CD4-positive, alpha-beta T cell (primary cell): ENCODE results near the gene TNIK. TPM values are rescaled to one million over a fixed set of nuclear protein-coding genes. Genes with fewer than 3 reads are reported as not detected.

Experiments
- ATAC-seq: fragments of 200-7000 bp; cut with Tn5 transposase; one replicate; pipeline ENCODE4 v1.10.0; 2022; ENCODE audit warnings: mild to moderate bottlenecking; ENCODE audit not compliant: poor library complexity
- CTCF ChIA-PET: fragments of 350-600 bp; sonication (Branson Sonifier 250); formaldehyde crosslinking; loops from one replicate; lab custom pipeline; 2021; ENCODE audit warnings: antibody characterized with exemption, inconsistent platforms; lab: Charles Lee
- POLR2A ChIA-PET: fragments of 350-600 bp; sonication (Branson Sonifier 250); formaldehyde crosslinking; loops from one replicate; lab custom pipeline; 2021; ENCODE audit warnings: antibody characterized with exemption, inconsistent platforms; lab: Charles Lee
- DNase-seq, 14 experiments: peaks; one replicate each; pipeline ENCODE4 v3.0.0-alpha.2; 2013 to 2020; ENCODE audit warnings: mixed read lengths in 2 of 14
- H3K27ac ChIP-seq, 2 donors: one replicate each; pipeline versions ENCODE4 v1.5.1 to v1.7.0; 2013; ENCODE audit warnings: low read length in 2 of 2, low read depth in 1 of 2, mild to moderate bottlenecking in 1 of 2
- H3K27me3 ChIP-seq, 2 experiments: 1 replicate in 1 of 2; 2 replicates in 1 of 2; pipeline versions ENCODE4 v1.6.1 to v1.7.0; 2013; ENCODE audit warnings: low read length in 2 of 2, control low read depth in 1 of 2, mild to moderate bottlenecking in 1 of 2, moderate library complexity in 1 of 2; ENCODE audit not compliant: insufficient read depth in 2 of 2, control insufficient read depth in 1 of 2
- H3K36me3 ChIP-seq: one replicate; pipeline ENCODE4 v1.6.1; 2013; ENCODE audit warnings: low read length, control low read depth; ENCODE audit not compliant: insufficient read depth
- H3K4me1 ChIP-seq: one replicate; pipeline ENCODE4 v1.6.1; 2013; ENCODE audit warnings: low read length, control low read depth; ENCODE audit not compliant: insufficient read depth
- H3K4me3 ChIP-seq: one replicate; pipeline ENCODE4 v1.5.1; 2013; ENCODE audit warnings: mild to moderate bottlenecking, low read length, moderate library complexity
- H3K9me3 ChIP-seq, 2 experiments: 1 replicate in 1 of 2; 2 replicates in 1 of 2; pipeline versions ENCODE4 v1.6.1 to v1.7.0; 2013; ENCODE audit warnings: low read length in 2 of 2, mild to moderate bottlenecking in 2 of 2, control low read depth in 1 of 2, moderate library complexity in 1 of 2; ENCODE audit not compliant: control insufficient read depth in 1 of 2, insufficient read depth in 1 of 2
- H3K27ac Mint-ChIP-seq: one replicate; pipeline ENCODE4 v1.8.0; 2020; ENCODE audit warnings: mixed read lengths
- H3K27me3 Mint-ChIP-seq: one replicate; pipeline ENCODE4 v1.8.0; 2021; ENCODE audit warnings: mixed read lengths
- H3K36me3 Mint-ChIP-seq: one replicate; pipeline ENCODE4 v1.8.0; 2021; ENCODE audit warnings: low read depth, mixed read lengths
- H3K4me1 Mint-ChIP-seq: one replicate; pipeline ENCODE4 v1.8.0; 2021; ENCODE audit warnings: low read depth, mixed read lengths
- H3K4me3 Mint-ChIP-seq: one replicate; pipeline ENCODE4 v1.8.0; 2020; ENCODE audit warnings: mild to moderate bottlenecking, mixed read lengths
- H3K9me3 Mint-ChIP-seq: one replicate; pipeline ENCODE4 v1.8.0; 2020; ENCODE audit warnings: mixed read lengths
- intact Hi-C, 2 experiments: fragments of 100-400 bp; cut with DNase I in 1 of 2; cut with micrococcal nuclease in 1 of 2; formaldehyde crosslinking; loops; one replicate each; pipeline versions ENCODE4 v1.15.1 to v1.9.0; 2023 to 2025; cut with DNase I, micrococcal nuclease
- polyA plus RNA-seq, 2 donors: library from polyadenylated mRNA; unstranded; fragments of 120-200 nt; gene quantifications; one replicate each; pipeline ENCODE4 v1.2.1, GENCODE V29; 2013
- total RNA-seq, 174 experiments: library from RNA in 2 of 174; stranded (reverse) in 2 of 174; gene quantifications; one replicate each; pipeline ENCODE4 v1.2.3 and lab custom pipeline; 2021 to 2026
- TF ChIP-seq, protein P1 (sequence below): fragments of 200-600 bp; IDR thresholded peaks from one replicate; pipeline ENCODE4 v1.8.0; 2022; ENCODE audit warnings: antibody characterized with exemption, mild to moderate bottlenecking

TNIK gene
- total RNA-seq (10 to 100 TPM; 71.0 to 78.3 TPM), total RNA-seq (lab: John Stamatoyannopoulos, UW) (25.0 to 634 (median 142) reads per million in 172 experiments)
- 42.0 TPM for polyA plus RNA-seq (2013, experiment 1 of 2)
- 50.2 TPM for polyA plus RNA-seq (2013, experiment 2 of 2)

DNA sequence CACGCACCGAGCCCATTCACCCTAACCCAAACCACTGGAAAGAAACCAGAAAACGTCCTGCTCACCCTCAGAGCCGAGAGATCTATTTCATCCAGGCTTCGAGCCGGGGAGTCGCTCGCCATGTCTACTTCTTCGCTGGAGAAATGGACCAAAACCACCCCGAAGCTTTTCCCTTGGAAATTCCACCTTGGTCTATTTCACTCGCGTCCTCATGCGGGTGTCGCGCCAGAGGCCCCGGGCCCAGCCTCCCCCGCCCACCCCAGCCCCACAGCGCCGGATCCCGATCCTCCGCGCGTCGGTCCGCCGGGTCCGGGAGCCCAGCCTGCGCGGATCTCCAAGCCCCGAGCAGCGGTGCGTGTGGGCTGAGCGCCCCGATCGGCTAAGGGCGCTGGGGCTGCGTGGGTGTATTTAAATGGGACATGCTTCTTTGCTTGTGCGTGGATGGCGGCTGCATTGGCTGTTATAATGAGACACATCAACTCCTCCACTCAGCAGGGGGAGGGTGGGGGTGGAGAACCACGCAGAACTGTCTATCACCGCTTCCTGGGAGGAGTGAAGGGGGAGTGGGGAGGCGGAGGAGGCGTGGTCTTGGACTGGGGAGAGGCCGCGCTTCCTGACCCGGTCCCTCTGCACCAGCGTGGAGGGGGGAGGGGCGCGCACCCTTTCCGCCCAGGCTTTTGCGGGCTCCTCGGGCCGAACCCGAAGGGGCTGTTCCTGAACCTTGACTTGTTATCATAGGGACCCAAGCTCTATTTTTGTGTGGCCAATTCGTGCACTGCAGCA lies at the start of gene TNIK:
TNIK (minus strand) TSS at position 464 of the 783 bp plus-strand sequence; CDS start at position 122, 342 bp downstream.
- H3K4me3 Mint-ChIP-seq, result peak within 1 kb of the TSS; percentile 97
- ChIA-PET CTCF (interaction anchor here (0.9 to 3.4 kb wide), 4 partner anchors 20 to 110 kb away, joined by 3 to 12 read pairs (median 8); no protein-coding TSS in a partner anchor), POLR2A (interaction anchor here (0.5 to 5.1 kb wide), 26 partner anchors 14 to 1103 kb away, joined by 3 to 43 read pairs (median 4); partner anchors contain the start of gene RPL22L1)
- TF ChIP-seq, protein P1, sequence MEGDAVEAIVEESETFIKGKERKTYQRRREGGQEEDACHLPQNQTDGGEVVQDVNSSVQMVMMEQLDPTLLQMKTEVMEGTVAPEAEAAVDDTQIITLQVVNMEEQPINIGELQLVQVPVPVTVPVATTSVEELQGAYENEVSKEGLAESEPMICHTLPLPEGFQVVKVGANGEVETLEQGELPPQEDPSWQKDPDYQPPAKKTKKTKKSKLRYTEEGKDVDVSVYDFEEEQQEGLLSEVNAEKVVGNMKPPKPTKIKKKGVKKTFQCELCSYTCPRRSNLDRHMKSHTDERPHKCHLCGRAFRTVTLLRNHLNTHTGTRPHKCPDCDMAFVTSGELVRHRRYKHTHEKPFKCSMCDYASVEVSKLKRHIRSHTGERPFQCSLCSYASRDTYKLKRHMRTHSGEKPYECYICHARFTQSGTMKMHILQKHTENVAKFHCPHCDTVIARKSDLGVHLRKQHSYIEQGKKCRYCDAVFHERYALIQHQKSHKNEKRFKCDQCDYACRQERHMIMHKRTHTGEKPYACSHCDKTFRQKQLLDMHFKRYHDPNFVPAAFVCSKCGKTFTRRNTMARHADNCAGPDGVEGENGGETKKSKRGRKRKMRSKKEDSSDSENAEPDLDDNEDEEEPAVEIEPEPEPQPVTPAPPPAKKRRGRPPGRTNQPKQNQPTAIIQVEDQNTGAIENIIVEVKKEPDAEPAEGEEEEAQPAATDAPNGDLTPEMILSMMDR, result peak; percentile 29
- no peaks in the 10 kb centered on the region for H3K9me3 Mint-ChIP-seq
- ATAC-seq (peak; percentile 82), DNase-seq (peak; percentile 85 to 98 (median 93))
- peak within 1 kb of the TSS; percentile 92 for H3K27ac Mint-ChIP-seq
- peaks cover 40% of the 10 kb centered on the region for H3K36me3 Mint-ChIP-seq
- Histone ChIP-seq H3K4me1 (peaks cover 40% of the 10 kb centered on the region), H3K27me3 (no peaks in the 10 kb centered on the region), H3K4me3 (peak within 1 kb of the TSS; percentile 74), H3K36me3 (no peaks in the 10 kb centered on the region), H3K27ac (peak within 1 kb of the TSS; percentile 52 to 71), H3K9me3 (no peaks in the 10 kb centered on the region)
- peaks cover 47% of the 10 kb centered on the region for H3K4me1 Mint-ChIP-seq
- H3K27me3 Mint-ChIP-seq, result no peaks in the 10 kb centered on the region
- intact Hi-C loops, result loop anchor here (2.0 to 10.0 kb wide), 9 partner anchors 35 to 545 kb away; no protein-coding TSS in a partner anchor

DNA sequence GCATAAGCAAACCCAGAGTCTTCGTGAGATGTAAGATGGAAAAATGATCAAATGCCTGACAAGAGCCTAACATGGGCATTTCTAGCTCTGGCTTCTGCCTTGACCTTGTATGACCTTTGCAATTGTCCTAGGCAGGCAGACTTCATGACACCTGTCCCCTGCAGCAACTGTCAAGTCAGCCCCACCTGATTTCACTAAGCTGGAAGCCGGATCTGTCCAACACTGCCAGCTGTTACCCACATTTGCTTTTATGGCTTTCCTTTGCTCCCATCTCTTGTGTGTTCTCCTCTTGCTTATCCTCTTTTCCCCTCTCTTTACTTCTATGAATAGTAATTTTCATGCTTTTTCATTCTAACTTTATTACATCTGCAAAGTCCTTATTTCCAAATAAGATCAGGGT lies 48.5 kb upstream of the TNIK start:
- TF ChIP-seq, protein P1, result no peak
- intact Hi-C loops, result no loop called here

DNA sequence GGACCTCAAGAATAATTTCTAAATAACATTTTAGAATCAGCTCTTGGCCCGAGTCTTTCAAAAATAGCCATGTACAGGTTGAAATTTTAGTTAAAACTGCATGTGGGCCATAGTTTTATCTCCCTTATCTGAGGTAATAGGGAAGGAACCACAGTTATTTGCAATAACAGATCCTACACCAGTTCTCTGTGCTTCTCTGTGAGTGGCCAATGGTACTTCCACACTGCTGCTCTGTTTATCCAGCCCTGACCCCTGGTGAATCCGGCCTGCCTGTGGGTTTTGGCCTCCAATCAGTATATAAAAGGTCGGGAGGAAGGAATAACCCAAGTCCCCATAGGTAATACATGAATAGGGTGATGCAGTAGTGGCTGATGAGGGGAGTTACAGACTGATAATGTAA lies 48.0 kb upstream of the TNIK start:
- no peaks in the 10 kb centered on the region for H3K4me1 Mint-ChIP-seq
- intact Hi-C loops, result no loop called here
- ChIA-PET CTCF (no interaction called here), POLR2A (no interaction called here)
- TF ChIP-seq, protein P1, result no peak
- ATAC-seq (no peak), DNase-seq (no peak)
- Histone ChIP-seq H3K4me1 (no peaks in the 10 kb centered on the region), H3K36me3 (no peaks in the 10 kb centered on the region), H3K27me3 (no peaks in the 10 kb centered on the region), H3K4me3 (no peak overlapping the region), H3K27ac (no peak overlapping the region), H3K9me3 (peaks cover 0 to 6% of the 10 kb centered on the region in 2 experiments)
- no peaks in the 10 kb centered on the region for H3K36me3 Mint-ChIP-seq
- no peaks in the 10 kb centered on the region for H3K9me3 Mint-ChIP-seq
- H3K27ac Mint-ChIP-seq, result no peak overlapping the region
- no peak overlapping the region for H3K4me3 Mint-ChIP-seq
- H3K27me3 Mint-ChIP-seq, result no peaks in the 10 kb centered on the region

More for the DNA sequence above, 48.5 kb upstream of the TNIK start:
- Histone ChIP-seq H3K36me3 (no peaks in the 10 kb centered on the region), H3K4me3 (no peak overlapping the region), H3K9me3 (peaks cover 0 to 6% of the 10 kb centered on the region in 2 experiments), H3K4me1 (no peaks in the 10 kb centered on the region), H3K27ac (no peak overlapping the region), H3K27me3 (no peaks in the 10 kb centered on the region)
- Mint-ChIP-seq H3K36me3 (no peaks in the 10 kb centered on the region), H3K4me1 (no peaks in the 10 kb centered on the region), H3K27ac (no peak overlapping the region), H3K4me3 (no peak overlapping the region), H3K9me3 (no peaks in the 10 kb centered on the region), H3K27me3 (no peaks in the 10 kb centered on the region)
- ChIA-PET POLR2A (no interaction called here), CTCF (no interaction called here)
- DNase-seq (no peak), ATAC-seq (no peak)
